OCI-LY3 (cell line): ENCODE data around the gene MARCHF3.

ENCODE experiments used
- CTCF ChIP-seq: fragments of 200-600, 300-600 bp; sonication (generic); IDR thresholded peaks from 2 replicates; pipeline ENCODE4 v1.5.1; 2014; ENCODE audit warnings: antibody characterized with exemption, low read length, low read depth
- EZH2phosphoT487 ChIP-seq: fragments of 200-600 bp; shearing (Covaris generic); IDR thresholded peaks from 2 replicates; pipeline ENCODE4 v1.6.1; 2018; ENCODE audit warnings: antibody characterized with exemption, mixed run types, low read depth

- TF ChIP-seq CTCF (no peak), EZH2phosphoT487 (no peak)
These were observed 57.2 kb downstream of the MARCHF3 start for GRCh38 chr5:126973193-126973592.
